GM18505 (cell line): ENCODE data around the gene FBXO10.
A peak's percentile ranks its signal among the peaks of the same experiment; 100 is the strongest.

Source experiments
- ATAC-seq: cut with Tn5 transposase; IDR thresholded peaks from one replicate; pipeline ENCODE4 v1.9.1; 2021; ENCODE audit not compliant: unreplicated experiment
- POLR2A ChIP-seq: IDR thresholded peaks from 4 replicates; pipeline ENCODE4 v1.6.1; 2011; ENCODE audit warnings: borderline replicate concordance; ENCODE audit not compliant: insufficient read depth, insufficient read length; ENCODE audit errors: extremely low read depth

FBXO10 gene

GRCh38 chr9:37509536-37509935 lies 66.6 kb downstream of the FBXO10 start:
- no peak for TF ChIP-seq POLR2A
- no peak for ATAC-seq

- no peak for TF ChIP-seq POLR2A
- no peak for ATAC-seq
Measured at GRCh38 chr9:37508834-37509206, 67.4 kb downstream of the FBXO10 start.

DNA sequence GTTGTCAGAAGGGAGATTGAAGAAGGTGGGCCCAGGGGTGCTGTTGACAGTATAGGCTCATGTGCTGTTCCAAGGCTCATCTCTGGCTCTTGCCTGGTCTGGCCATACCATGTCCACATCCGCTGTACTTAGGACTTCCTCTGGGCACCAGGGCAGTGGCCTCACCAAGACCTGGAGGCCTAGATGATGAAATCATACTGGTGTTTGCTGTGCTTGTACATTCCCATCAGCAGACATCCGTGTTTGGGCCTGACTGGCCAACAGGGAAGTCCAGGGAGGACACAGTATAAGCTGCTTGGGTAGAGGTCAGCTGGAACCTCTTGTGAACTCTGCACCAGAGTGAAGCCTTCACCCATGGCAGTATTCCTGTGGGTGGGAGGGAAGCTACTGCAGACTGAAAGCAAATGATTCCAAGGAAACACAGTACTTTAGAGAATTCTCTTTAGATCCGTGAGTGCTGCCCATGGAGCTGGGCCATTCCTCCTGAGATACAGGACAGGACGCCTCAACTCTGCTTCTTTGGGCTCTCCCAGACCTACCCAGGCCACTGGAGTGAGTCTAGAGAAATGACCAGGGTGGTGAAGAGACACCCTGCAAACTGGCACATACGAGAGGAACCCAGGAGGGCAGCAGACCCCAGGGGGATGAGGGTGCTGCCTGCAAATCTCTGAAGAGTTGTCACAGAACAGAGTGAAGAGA lies 67.9 kb downstream of the FBXO10 start:
- no peak for TF ChIP-seq POLR2A
- no peak for ATAC-seq

- no peak for ATAC-seq
- TF ChIP-seq POLR2A, result no peak
Measured at GRCh38 chr9:37507566-37508134, 68.5 kb downstream of the FBXO10 start.

GRCh38 chr9:37504605-37505004 lies 71.6 kb downstream of the FBXO10 start:
- TF ChIP-seq POLR2A, result no peak
- no peak for ATAC-seq

- no peak for TF ChIP-seq POLR2A
- no peak for ATAC-seq
Measured at GRCh38 chr9:37503736-37504135, 72.4 kb downstream of the FBXO10 start.

DNA sequence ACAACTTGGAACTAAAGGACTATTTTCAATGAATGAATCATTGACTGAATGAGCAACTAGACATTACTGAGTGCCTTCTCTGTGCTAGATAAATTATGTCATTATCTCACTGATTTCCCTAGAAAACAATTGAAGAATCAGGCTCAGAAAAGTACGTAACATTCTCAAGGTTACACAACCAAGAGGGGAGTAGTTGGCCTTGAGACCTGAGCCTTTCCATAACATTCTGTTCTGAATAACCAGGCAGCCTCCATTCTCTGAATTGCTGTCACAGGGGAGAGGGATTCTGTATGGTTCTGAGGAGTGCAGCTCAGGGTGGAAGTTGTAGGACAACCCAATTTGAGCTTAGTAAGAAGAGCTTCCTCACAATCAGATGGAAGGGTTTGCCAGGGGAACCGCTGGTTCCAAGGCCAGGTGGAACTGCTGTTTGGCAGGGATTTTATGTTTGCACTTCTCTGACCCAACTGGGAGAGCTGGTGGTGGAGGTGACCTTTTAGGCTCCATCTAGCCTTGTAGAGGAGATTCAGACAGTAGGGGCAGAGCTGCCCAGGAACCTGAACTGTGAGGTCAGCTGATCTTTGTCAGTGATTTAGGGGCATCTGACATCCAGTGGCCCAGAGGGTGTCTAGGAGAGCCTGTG lies 74.1 kb downstream of the FBXO10 start:
- ATAC-seq, result no peak
- TF ChIP-seq POLR2A, result no peak

DNA sequence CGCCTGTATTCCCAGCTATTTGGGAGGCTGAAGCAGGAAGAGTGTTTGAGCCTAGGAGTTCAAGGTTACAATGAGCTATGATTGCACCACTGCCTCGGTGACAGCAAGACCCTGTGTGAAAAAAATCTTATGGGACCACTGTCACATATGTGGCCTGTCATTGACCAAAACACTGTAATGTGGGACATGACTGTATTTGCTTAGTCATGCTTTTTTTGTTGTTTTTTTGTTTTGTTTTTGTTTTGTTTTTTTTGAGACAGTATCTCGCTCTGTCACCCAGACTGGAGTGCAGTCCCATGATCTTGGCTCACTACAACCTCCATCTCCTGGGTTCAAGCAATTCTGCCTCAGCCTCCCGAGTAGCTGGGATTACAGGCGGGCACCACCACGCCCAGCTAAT lies 76.9 kb downstream of the FBXO10 start:
- no peak for ATAC-seq
- TF ChIP-seq POLR2A, result no peak

DNA sequence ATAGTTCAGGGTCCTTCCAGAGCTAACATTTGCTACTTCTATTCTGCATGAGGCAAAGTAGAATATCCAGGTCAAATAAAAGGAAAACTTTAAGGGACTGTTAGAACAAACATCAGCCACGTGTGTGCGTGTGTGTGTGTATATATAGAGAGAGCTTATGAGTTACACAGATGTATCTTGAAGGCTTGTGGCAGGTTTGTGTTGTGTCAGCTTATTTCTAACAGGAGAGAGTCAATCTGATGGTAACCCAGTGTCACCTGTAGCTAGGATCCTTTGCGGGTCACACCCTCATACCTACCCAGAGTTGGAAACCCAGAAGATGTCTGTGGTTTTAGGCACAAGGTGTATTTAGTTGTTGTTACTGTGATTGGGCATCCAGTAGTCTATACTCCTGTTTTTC lies 77.7 kb downstream of the FBXO10 start:
- ATAC-seq, result no peak
- no peak for TF ChIP-seq POLR2A

- ATAC-seq, result no peak
- no peak for TF ChIP-seq POLR2A
Measured at GRCh38 chr9:37497320-37497719, 78.9 kb downstream of the FBXO10 start.

DNA sequence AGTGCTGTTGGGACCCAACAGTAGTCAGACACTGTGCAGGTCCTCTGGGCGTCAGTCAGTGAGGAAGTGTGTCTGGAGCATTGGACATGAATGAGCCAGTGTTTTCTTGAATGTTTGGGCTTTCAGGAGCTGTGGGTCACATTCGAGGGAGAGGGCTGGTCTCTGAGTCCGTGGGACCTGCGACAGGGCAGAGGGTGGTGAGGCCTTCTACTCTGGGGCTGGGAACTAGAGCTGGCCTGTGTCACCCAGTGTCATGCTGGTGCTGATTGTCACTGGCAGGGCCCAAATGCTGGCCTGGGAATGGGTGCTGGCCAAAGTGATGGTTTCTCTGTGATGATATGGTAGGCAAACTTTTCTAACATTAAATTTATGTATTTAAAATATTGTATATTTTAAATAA lies 80.2 kb downstream of the FBXO10 start:
- no peak for ATAC-seq
- TF ChIP-seq POLR2A, result peak; percentile 23

DNA sequence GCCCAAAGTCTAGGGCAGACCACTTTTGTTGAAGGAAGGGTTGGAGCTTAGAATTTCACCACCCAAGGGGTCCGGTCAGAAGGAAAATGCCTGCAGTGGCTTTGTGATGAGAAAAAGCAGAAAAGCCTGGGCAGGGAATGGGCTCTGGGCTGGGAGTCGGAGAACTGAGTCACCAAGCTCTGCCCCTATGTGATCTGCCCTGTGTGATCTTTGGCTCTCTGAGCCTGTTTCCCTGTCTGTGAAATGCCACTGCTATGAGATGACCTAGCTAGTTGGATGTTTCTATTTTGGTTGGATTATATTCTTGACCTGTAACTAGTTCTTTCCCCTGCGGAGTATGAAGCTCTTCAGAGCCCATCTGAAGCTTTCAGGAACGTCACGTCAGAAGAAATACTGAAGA lies 80.6 kb downstream of the FBXO10 start:
- TF ChIP-seq POLR2A, result no peak
- ATAC-seq, result no peak

DNA sequence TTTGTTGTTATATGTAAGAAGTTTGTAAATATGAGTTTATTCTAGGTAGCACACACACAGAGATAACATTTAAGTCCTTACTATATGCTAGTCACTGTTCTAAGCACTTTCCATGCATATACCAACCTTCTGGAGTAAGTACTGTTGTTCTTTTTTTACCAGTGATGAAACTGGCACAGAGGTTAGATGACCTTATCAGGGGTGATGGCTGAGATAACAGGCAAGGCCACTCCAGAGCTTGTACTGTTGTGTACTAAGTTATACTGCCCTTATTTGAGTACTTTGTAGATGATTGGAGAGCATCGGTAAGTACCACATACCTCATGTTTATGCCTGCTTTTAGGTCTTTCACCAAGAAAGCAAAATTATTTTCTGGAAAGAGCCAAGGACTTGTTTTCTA lies 84.2 kb downstream of the FBXO10 start:
- ATAC-seq, result no peak
- no peak for TF ChIP-seq POLR2A
